Stimulated activated CD4-positive, alpha-beta T cell treated with anti-CD3 and anti-CD28 coated beads, Interleukin-4, amount 100 ng/mL, for 24 hours (primary cell): ENCODE measurements around the gene NCBP2L.

Source experiments
- DNase-seq: peaks from one replicate; pipeline ENCODE4 v3.0.0-alpha.2; 2020

NCBP2L gene

GRCh38 chrX:107818900-107819521 lies 41.5 kb downstream of the NCBP2L start:
- no peak for DNase-seq

DNA sequence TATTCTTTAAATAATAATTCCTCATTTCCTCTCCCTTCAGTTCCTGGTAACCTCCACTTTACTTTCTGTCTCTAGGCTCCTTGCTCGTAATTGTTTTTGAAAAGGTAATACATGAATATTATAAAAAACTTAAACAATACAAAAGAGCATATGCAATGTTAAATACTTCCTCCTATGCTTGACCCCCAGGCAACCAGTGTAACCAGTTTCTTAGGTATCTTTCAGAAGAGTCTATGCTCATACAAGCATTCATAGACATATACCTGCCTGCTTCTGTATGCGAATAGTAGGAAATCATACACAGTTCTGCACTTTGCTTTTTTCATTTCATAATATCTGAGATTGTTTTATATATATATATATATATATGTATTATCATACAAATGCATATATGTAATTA lies 45.5 kb downstream of the NCBP2L start:
- DNase-seq = no peak

GRCh38 chrX:107823456-107823855 lies 45.9 kb downstream of the NCBP2L start:
- no peak for DNase-seq

DNA sequence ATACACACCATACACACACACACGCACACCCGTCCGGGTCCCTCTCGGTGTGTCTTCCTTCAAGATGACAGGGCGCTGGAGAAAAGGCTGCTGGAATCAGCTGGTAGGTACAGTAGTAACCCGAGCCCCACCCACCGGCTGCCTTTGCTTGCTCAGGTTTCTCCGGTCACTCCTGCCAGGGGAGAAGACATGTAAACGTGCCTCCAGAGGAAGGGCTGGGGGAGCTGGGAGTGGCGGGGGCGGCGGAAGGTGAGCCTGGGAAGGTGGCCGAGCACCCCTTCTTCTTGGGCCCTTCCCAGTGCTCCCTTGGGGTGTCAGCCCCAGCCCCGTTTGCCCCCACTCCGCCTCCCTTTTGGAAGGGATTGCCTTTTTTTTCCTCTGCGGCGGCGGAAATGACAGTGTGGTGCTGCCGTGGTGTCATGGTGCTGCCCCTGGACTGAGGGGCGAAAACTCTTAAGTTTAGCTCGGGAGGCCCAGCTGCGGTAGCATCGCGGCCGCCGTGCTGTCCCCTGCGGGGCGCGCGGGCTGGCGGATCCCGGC lies 48.2 kb downstream of the NCBP2L start, which contains the start of gene MID2:
Gene MID2, plus strand, starts transcription at position 169 of the 540 bp plus-strand sequence. CDS start 561 bp downstream, outside the sequence.
- DNase-seq = peak; percentile 54

- peak; percentile 10 for DNase-seq
Observed at GRCh38 chrX:107826238-107827029, 48.9 kb downstream of the NCBP2L start.

DNA sequence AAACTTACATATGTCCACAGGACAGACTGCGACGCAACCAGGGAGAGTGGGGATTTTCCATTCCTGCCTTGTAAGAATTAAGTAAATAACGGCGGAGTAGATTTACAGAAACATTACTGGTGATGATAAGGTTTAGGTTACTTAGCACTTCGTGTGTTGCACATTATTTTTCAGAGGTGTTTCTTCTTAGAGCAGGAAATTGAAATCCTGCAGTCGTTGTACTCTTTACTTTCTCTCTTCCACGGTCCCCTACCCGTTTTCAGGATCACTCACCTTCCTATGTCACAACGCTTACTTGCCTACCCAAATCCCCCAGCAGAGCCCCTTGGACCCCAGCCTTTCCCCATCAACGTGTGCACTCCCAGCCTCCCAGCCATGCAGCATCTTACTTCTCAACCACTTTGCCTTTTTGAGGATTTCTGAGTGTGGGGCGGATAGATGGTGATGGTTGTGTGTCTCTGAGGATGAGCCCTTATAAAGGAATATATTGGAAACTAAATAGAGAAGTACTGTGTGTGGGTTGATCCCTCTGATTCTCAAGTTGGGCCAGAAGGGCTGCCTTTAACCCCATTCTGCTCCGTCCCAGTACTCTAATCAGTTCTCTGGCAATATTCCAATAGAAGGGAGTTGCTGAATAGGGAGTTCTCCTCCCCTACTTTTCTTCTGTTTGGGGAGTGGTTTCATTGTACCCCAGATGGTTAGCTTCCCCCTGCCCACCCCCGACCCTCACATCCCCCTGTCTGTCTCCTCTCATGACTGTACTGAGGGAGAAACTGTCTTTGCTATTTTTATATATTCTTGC lies 49.7 kb downstream of the NCBP2L start:
- no peak for DNase-seq

DNA sequence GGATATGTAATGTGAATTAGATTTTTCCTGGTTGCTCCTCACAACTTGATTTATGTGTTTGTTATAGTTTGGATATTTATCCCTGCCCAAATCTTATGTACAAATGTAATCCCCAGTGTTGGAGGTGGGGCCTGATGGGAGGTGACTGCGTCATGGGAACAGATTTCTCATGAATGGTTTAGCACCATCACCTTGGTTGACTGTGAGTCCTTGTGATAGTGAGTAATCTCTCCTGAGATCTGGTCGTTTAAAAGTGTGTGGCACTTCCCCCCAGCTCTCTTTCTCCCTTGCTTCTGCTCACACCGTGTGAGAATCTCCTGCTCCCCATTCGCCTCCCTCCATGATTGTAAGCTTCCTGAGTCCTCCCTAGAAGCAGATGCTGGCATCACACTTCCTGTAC lies 50.3 kb downstream of the NCBP2L start:
- peak; percentile 15 for DNase-seq

DNA sequence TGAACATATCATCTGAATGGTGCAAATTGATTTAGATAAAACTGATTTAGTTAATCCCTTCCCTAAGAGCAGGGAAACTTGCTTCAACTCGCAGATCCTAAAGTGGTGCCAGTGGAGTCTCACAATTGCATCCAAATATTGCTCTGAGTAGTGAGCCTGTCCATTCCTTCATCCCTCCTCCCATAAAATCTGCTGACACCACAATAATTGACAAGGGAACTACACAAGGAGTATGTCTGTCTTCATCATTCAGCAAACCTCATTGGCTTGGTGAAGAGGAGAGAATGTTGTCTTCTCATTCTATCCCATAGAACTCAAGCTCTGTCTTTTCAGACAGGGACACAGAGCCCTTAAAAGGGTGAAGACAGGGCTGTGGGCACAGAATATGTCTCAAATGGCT lies 52.3 kb downstream of the NCBP2L start:
- no peak for DNase-seq

GRCh38 chrX:107831071-107831730 lies 53.7 kb downstream of the NCBP2L start:
- no peak for DNase-seq

DNA sequence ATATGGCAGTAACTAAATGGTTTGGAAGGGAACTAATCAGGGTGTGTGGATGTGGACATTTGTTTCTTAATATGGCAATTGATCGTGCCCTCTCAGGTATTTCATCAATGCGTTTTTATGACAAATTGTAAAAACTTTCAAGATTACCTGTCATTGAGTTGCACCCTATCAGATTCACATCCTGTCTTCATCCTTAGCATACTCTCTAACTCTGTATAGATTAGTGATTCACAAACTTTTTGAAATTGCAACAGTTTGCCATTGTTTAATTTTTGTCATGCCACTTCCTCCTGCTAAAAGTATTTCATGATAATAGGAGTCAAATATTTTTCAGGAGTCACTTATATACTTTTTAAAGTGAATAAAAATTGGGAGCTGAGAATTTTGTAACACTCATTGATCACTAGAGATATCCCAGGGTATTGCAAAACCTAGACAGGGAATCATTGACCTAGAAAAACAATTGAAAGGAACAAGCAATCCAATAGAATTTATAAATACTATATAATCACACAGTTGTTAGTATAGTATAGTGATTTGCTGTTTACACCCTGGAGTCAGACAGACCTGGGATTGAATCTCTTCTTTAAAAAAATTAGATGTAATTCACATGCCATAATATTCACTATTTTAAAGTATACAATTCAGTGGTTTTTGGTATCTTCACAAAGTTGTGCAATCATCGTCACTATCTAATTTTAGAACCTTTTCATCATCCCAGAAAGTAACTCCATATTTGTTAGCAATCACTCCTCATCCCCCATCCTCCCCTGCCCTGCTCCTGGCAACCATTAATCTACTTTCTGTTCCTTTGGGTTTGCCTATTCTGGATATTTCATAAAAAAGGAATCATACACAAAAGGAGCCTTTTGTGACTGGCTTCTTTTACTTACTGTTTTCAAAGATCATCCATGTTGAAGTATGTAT lies 57.0 kb downstream of the NCBP2L start:
- DNase-seq = no peak

DNA sequence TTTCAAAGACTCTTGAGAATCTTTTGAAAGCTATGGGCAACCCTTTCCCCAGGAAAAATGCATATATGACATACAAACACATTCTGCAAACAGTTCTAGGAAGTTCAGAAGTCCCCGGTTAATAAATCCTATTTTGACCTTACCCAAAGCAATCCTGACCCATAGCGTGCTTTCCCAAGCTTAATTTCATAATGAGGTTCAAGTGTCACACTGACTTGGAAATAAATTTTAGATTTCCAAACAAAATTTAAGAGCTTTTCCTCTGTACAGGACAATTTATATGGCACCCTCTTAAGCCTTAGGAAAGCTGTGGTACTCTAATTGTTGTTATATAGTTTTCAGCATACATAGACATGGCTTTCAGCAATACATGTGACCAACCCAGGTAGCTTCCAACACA lies 59.4 kb downstream of the NCBP2L start:
- no peak for DNase-seq

GRCh38 chrX:107840971-107841370 lies 63.4 kb downstream of the NCBP2L start:
- no peak for DNase-seq

DNA sequence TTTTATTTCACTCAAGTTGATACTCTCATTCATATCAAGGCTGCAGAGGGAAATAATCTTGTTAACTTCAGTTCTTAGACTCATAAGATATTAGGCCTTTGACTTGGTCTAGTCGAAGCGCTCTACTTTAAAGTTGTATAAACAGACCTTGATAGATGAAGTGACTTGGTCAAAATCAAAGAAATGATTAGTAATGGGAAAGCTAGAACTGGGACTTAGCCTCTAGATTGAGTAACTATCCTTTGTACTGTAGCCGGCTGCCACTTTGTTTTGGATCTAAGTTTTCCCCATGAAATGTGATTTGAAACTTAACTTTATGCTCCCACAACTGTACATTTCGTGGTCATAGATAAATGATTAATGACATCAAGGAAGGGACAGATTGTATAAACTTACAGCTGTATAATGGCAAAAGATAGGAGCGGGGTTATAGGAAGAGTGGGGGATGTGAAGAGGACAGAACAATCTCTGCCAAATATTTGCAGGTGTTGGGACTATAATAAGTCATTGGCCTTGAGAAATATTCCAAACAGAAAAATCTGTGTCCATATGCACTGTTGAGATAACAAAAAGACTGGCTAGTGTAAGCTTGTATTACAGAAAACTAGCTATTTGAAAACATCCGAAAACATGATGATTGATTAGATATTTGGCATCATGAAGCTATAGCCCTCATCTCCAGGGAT lies 65.3 kb downstream of the NCBP2L start:
- DNase-seq = no peak
